PC-3 (cell line): ENCODE data around the gene RNF125. TPM values are rescaled to one million over a fixed set of nuclear protein-coding genes. Genes with fewer than 3 reads are reported as not detected.

Source experiments
- ATAC-seq: fragments of 200-7000 bp; cut with Tn5 transposase; 2 replicates; pipeline ENCODE4 v1.9.1; 2020; ENCODE audit warnings: mild to moderate bottlenecking, moderate library complexity
- BruUV-seq: library from RNA; stranded (reverse); fragments of 400-500 nt; replicated peaks from 2 replicates; lab custom pipeline; 2021; lab: Mats Ljungman, UMichigan
- CTCF ChIA-PET: fragments of 300-600 bp; sonication (Branson Sonifier 250); formaldehyde crosslinking; loops from one replicate; lab custom pipeline; 2022; ENCODE audit warnings: antibody characterized with exemption; lab: Charles Lee
- POLR2A ChIA-PET: fragments of 300-600 bp; sonication (Branson Sonifier 250); formaldehyde crosslinking; loops from one replicate; lab custom pipeline; 2022; ENCODE audit warnings: antibody characterized with exemption; ENCODE audit not compliant: unreplicated experiment; lab: Charles Lee
- DNase-seq: peaks from one replicate; pipeline ENCODE4 v3.0.0-alpha.2; 2015
- H2AFZ ChIP-seq: fragments of 300-600 bp; sonication (generic); 2 replicates; pipeline ENCODE4 v1.6.0; 2016; ENCODE audit warnings: antibody characterized with exemption, low read length
- H3F3A ChIP-seq: fragments of 300-600 bp; sonication (generic); one replicate; pipeline ENCODE4 v1.6.0; 2017; ENCODE audit warnings: antibody characterized with exemption, low read length, control low read depth, mild to moderate bottlenecking; ENCODE audit not compliant: unreplicated experiment
- H3K27ac ChIP-seq: fragments of 300-600 bp; sonication (generic); 2 replicates; pipeline ENCODE4 v1.5.1; 2016; ENCODE audit warnings: mild to moderate bottlenecking, low read length
- H3K27me3 ChIP-seq: fragments of 300-600 bp; sonication (generic); 2 replicates; pipeline ENCODE4 v1.6.1; 2016; ENCODE audit warnings: low read length, mixed read lengths
- H3K36me3 ChIP-seq: fragments of 300-600 bp; sonication (generic); 2 replicates; pipeline ENCODE4 v1.6.1; 2016; ENCODE audit warnings: low read depth, mixed run types, low read length, mixed read lengths
- H3K4me1 ChIP-seq: fragments of 300-600 bp; sonication (generic); 2 replicates; pipeline ENCODE4 v1.5.1; 2016; ENCODE audit warnings: low read length; ENCODE audit not compliant: insufficient read depth
- H3K4me2 ChIP-seq: fragments of 300-600 bp; sonication (generic); 2 replicates; pipeline ENCODE4 v1.6.0; 2016; ENCODE audit warnings: low read length
- H3K4me3 ChIP-seq: fragments of 300-600 bp; sonication (generic); 2 replicates; pipeline ENCODE4 v1.5.1; 2016; ENCODE audit warnings: mild to moderate bottlenecking, low read length, mixed read lengths
- H3K79me2 ChIP-seq: fragments of 300-600 bp; sonication (generic); 2 replicates; pipeline ENCODE4 v1.6.1; 2017; ENCODE audit warnings: low read length, mixed read lengths
- H3K9ac ChIP-seq: fragments of 300-600 bp; sonication (generic); 2 replicates; pipeline ENCODE4 v1.6.0; 2016; ENCODE audit warnings: mild to moderate bottlenecking, low read length
- H3K9me2 ChIP-seq: fragments of 300-600 bp; sonication (generic); replicated peaks from 2 replicates; pipeline ENCODE4 v1.6.1; 2016; ENCODE audit warnings: mixed run types, low read length, mixed read lengths
- H3K9me3 ChIP-seq: fragments of 300-600 bp; sonication (generic); 2 replicates; pipeline ENCODE4 v1.6.1; 2016; ENCODE audit warnings: low read length, mixed read lengths
- H4K20me1 ChIP-seq: fragments of 300-600 bp; sonication (generic); 2 replicates; pipeline ENCODE4 v1.6.1; 2016; ENCODE audit warnings: low read length, mixed read lengths
- EZH2 ChIP-seq: fragments of 300-600 bp; sonication (generic); IDR thresholded peaks from one replicate; pipeline ENCODE4 v1.6.1; 2017; ENCODE audit warnings: antibody characterized with exemption, mild to moderate bottlenecking, low read length; ENCODE audit not compliant: unreplicated experiment
- EZH2phosphoT487 ChIP-seq: fragments of 300-600 bp; sonication (generic); IDR thresholded peaks from 2 replicates; pipeline ENCODE4 v1.6.1; 2018; ENCODE audit warnings: mild to moderate bottlenecking, antibody characterized with exemption, low read length, borderline replicate concordance
- intact Hi-C: fragments of 100-400 bp; cut with micrococcal nuclease; formaldehyde crosslinking; loops from 2 replicates; pipeline ENCODE4 v1.9.0; 2023
- total RNA-seq: library from RNA; depleted of rRNA; stranded (reverse); fragments of >200 nt; gene quantifications from 2 replicates; pipeline ENCODE4 v1.2.3, GENCODE V29; 2014
- TF ChIP-seq, protein P1 (sequence below): fragments of 300-600 bp; sonication (generic); conservative IDR thresholded peaks from 2 replicates; pipeline ENCODE4 v1.5.1; 2017; ENCODE audit warnings: antibody characterized with exemption, low read depth, mild to moderate bottlenecking, low read length

Gene RNF125
- total RNA-seq, 1 experiment from 2014 or later: 1.1 TPM

DNA sequence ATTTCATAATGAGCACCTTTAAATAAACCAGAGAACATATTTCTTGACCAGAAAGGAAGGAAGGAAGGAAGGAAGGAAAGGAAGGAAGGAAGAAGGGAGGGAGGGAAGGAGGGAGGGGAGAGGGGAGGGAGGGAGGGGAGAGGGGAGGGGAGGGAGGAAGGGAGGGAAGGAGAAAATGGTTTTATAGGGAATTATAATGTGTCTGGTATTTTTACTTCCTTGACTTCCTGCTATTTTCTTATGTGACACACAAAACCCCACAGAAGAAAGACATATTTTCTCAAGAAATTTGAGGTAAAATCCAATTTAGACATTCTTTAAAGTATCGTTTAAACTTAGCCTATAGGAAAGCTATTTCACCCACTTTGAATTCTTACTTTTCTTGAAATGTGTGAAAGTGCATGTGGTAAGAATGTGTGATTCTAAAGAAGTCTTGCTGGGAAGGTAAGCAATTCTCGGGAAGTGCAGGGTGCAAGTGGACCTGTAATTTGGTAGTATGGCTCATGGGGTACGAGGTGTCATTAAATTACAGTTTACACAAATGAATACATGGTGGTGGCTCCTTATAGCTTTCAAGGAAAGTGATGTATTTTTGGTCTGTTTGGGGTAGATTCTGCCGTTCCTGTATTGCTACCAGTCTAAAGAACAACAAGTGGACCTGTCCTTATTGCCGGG is 18.0 kb downstream of the RNF125 start:
- Histone ChIP-seq H4K20me1 (no peaks in the 10 kb centered on the region), H3F3A (no peaks in the 10 kb centered on the region), H3K79me2 (no peaks in the 10 kb centered on the region), H3K27ac (no peak overlapping the region), H3K4me3 (no peak overlapping the region), H3K27me3 (no peaks in the 10 kb centered on the region), H3K4me1 (no peaks in the 10 kb centered on the region), H3K9me3 (no peaks in the 10 kb centered on the region), H3K4me2 (no peak overlapping the region), H3K9ac (no peak overlapping the region), H2AFZ (no peak overlapping the region), H3K36me3 (no peaks in the 10 kb centered on the region), H3K9me2 (no peaks in the 10 kb centered on the region)
- POLR2A ChIA-PET: no interaction called here
- BruUV-seq: no TSS peak
- intact Hi-C loops: no loop called here
- TF ChIP-seq EZH2: no peak
- TF ChIP-seq EZH2phosphoT487: no peak
- TF ChIP-seq, protein P1, sequence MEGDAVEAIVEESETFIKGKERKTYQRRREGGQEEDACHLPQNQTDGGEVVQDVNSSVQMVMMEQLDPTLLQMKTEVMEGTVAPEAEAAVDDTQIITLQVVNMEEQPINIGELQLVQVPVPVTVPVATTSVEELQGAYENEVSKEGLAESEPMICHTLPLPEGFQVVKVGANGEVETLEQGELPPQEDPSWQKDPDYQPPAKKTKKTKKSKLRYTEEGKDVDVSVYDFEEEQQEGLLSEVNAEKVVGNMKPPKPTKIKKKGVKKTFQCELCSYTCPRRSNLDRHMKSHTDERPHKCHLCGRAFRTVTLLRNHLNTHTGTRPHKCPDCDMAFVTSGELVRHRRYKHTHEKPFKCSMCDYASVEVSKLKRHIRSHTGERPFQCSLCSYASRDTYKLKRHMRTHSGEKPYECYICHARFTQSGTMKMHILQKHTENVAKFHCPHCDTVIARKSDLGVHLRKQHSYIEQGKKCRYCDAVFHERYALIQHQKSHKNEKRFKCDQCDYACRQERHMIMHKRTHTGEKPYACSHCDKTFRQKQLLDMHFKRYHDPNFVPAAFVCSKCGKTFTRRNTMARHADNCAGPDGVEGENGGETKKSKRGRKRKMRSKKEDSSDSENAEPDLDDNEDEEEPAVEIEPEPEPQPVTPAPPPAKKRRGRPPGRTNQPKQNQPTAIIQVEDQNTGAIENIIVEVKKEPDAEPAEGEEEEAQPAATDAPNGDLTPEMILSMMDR: no peak
- ATAC-seq (no peak), DNase-seq (no peak)
- CTCF ChIA-PET: no interaction called here

DNA sequence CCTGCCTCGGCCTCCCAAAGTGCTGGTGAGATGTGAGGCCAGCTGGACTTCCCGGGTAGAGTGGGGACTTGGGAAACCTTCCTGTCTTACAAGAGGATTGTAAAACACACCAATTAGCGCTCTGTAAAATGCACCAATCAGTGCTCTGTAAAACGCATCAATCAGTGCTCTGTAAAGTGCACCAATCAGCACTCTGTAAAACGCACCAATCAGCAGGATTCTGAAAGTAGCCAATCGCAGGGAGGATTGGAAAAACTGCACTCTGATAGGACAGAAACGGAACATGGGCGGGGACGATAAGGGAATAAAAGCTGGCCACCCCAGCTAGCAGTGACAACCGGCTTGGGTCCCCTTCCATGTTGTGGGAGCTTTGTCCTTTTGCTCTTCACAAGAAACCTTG is 19.0 kb downstream of the RNF125 start:
- no peak overlapping the region for H2AFZ ChIP-seq
- no peaks in the 10 kb centered on the region for H3K79me2 ChIP-seq
- no peaks in the 10 kb centered on the region for H3K9me2 ChIP-seq
- H3K9ac ChIP-seq: no peak overlapping the region
- CTCF ChIA-PET: no interaction called here
- TF ChIP-seq, protein P1: no peak
- TF ChIP-seq EZH2 (no peak), EZH2phosphoT487 (no peak)
- no peaks in the 10 kb centered on the region for H3K27me3 ChIP-seq
- H4K20me1 ChIP-seq: no peaks in the 10 kb centered on the region
- intact Hi-C loops: no loop called here
- no peaks in the 10 kb centered on the region for H3K4me1 ChIP-seq
- BruUV-seq: no TSS peak
- POLR2A ChIA-PET: no interaction called here
- DNase-seq (no peak), ATAC-seq (no peak)
- no peaks in the 10 kb centered on the region for H3K36me3 ChIP-seq
- no peak overlapping the region for H3K4me3 ChIP-seq
- H3K9me3 ChIP-seq: no peaks in the 10 kb centered on the region
- H3K27ac ChIP-seq: no peak overlapping the region
- H3F3A ChIP-seq: no peaks in the 10 kb centered on the region
- no peak overlapping the region for H3K4me2 ChIP-seq

- Histone ChIP-seq H3K9me2 (no peaks in the 10 kb centered on the region), H3K4me1 (no peaks in the 10 kb centered on the region), H3K9me3 (no peaks in the 10 kb centered on the region), H3K27me3 (no peaks in the 10 kb centered on the region), H3K4me2 (no peak overlapping the region), H2AFZ (no peak overlapping the region), H3K79me2 (no peaks in the 10 kb centered on the region), H3K36me3 (no peaks in the 10 kb centered on the region), H3K9ac (no peak overlapping the region), H3K27ac (no peak overlapping the region), H3K4me3 (no peak overlapping the region), H3F3A (no peaks in the 10 kb centered on the region), H4K20me1 (no peaks in the 10 kb centered on the region)
- intact Hi-C loops: no loop called here
- no peak for DNase-seq
- ChIA-PET CTCF (no interaction called here), POLR2A (no interaction called here)
- TF ChIP-seq, protein P1: no peak
- TF ChIP-seq EZH2phosphoT487 (no peak), EZH2 (no peak)
- no peak; the same call in 1 of the 2 replicates for ATAC-seq
- no TSS peak for BruUV-seq
Measured at GRCh38 chr18:32040936-32041335, 22.3 kb downstream of the RNF125 start.
